A673 (cell line): ENCODE measurements around the gene C9orf43.

Experiments used
- CTCF ChIP-seq: fragments of 300-800, 200-600 bp; sonication (generic); conservative IDR thresholded peaks from 2 replicates; pipeline ENCODE4 v1.5.1; 2017; ENCODE audit warnings: low read depth, mild to moderate bottlenecking, antibody characterized with exemption, low read length, moderate library complexity, mixed read lengths
- EZH2 ChIP-seq: fragments of 200-600 bp; sonication (generic); IDR thresholded peaks from 2 replicates; pipeline ENCODE4 v1.6.1; 2017; ENCODE audit warnings: borderline replicate concordance, low read depth, mild to moderate bottlenecking, mixed read lengths, antibody characterized with exemption, low read length; ENCODE audit not compliant: poor library complexity, severe bottlenecking

- TF ChIP-seq CTCF = no peak
- TF ChIP-seq EZH2 = no peak
Observed at GRCh38 chr9:113468716-113469448, 58.3 kb downstream of the C9orf43 start.
